C4-2B (cell line): Measurements from ENCODE around the gene DTHD1.

Source experiments
- CTCF ChIP-seq: fragments of 450-650 bp; conservative IDR thresholded peaks from 2 replicates; pipeline ENCODE4 v1.5.1; 2017; ENCODE audit warnings: mild to moderate bottlenecking
- ZFX ChIP-seq: fragments of 450-650 bp; IDR thresholded peaks from 2 replicates; pipeline ENCODE4 v1.6.1; 2017

GRCh38 chr4:36237366-36238313 lies 43.8 kb upstream of the DTHD1 start:
- TF ChIP-seq CTCF: no peak
- no peak for TF ChIP-seq ZFX
